MM.1S (cell line): ENCODE measurements around the gene XPOT.

Experiments
- EZH2 ChIP-seq: fragments of 300-600 bp; sonication (generic); optimal IDR thresholded peaks from 2 replicates; pipeline ENCODE3; 2017; ENCODE audit warnings: low read depth, mild to moderate bottlenecking, antibody characterized with exemption, low read length, mixed read lengths
- EZH2phosphoT487 ChIP-seq: fragments of 300-600 bp; sonication (generic); IDR thresholded peaks from 2 replicates; pipeline ENCODE4 v1.6.1; 2018; ENCODE audit warnings: antibody characterized with exemption, low read length
- TF ChIP-seq, protein P1 (sequence below): fragments of 300-600 bp; sonication (generic); IDR thresholded peaks from 2 replicates; pipeline ENCODE4 v1.5.1; 2016; ENCODE audit warnings: antibody characterized with exemption, low read length, mixed read lengths

DNA sequence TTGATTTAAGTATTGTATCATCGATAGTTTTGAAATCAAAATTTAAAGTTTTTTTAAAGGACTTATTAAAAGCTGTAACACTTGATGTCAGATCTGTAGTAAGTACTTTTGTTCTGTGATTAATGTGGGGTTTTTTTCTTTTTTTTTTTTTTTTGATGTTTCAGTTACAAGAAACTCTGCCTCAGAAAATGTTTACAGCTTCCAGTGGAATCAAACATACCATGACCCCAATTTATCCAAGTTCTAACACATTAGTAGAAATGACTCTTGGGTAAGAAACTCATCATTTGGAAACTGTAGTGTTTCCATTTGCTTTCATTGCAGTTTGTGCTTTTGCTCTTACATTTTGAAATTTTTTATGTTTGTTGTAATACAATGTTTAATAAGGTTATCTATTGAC is 93.3 kb downstream of the XPOT start:
- TF ChIP-seq, protein P1, sequence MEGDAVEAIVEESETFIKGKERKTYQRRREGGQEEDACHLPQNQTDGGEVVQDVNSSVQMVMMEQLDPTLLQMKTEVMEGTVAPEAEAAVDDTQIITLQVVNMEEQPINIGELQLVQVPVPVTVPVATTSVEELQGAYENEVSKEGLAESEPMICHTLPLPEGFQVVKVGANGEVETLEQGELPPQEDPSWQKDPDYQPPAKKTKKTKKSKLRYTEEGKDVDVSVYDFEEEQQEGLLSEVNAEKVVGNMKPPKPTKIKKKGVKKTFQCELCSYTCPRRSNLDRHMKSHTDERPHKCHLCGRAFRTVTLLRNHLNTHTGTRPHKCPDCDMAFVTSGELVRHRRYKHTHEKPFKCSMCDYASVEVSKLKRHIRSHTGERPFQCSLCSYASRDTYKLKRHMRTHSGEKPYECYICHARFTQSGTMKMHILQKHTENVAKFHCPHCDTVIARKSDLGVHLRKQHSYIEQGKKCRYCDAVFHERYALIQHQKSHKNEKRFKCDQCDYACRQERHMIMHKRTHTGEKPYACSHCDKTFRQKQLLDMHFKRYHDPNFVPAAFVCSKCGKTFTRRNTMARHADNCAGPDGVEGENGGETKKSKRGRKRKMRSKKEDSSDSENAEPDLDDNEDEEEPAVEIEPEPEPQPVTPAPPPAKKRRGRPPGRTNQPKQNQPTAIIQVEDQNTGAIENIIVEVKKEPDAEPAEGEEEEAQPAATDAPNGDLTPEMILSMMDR = no peak
- TF ChIP-seq EZH2 (no peak), EZH2phosphoT487 (no peak)
